HG03139 (cell line): Measurements from ENCODE around the gene C5orf46.
"Not testable (repeated sequence)": the region's sequence is repeated elsewhere in the genome, so short reads cannot be mapped to it uniquely, and the experiment has no call there.

Experiments
- ATAC-seq: cut with Tn5 transposase; IDR thresholded peaks from one replicate; pipeline ENCODE4 v1.9.1; 2021; ENCODE audit not compliant: unreplicated experiment

The C5orf46 gene

DNA sequence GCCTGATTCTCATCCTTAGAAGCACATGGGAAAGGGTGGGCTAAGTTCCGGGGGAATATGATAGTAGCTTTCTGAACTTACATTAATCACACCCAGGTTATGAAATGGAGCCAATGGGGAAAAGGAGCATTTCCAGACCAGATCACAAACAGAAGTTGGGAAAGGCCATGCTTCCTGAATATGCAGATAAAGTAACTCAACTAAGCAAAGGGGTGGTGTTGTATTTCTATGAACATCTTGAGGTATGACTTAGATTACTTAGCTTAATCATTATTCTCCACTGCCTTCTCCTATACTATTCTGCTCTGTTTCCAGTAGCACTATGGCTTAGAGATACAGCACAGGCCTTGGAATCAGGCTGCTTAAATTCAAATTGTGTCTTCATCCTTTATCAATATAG is 10.5 kb downstream of the C5orf46 start:
- ATAC-seq: no peak

DNA sequence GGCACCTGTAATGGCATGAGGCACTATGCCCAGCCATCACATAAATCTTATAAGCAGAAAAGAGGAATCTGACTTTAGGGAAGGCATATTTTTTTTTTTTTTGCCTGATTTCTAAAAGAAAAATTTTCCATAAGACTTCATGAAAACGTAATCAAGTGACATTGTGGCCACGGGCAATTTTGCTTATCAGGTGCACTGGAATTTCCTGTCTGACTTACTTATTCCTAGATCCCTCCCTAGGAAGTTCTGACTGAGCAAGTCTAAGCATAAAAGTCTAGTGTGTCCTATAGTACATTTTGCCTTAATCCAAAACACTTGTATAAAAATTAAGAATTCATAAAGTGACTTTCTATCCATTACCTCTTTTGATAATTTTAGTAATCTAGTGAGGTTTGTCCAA is 12.5 kb downstream of the C5orf46 start:
- ATAC-seq: no peak

DNA sequence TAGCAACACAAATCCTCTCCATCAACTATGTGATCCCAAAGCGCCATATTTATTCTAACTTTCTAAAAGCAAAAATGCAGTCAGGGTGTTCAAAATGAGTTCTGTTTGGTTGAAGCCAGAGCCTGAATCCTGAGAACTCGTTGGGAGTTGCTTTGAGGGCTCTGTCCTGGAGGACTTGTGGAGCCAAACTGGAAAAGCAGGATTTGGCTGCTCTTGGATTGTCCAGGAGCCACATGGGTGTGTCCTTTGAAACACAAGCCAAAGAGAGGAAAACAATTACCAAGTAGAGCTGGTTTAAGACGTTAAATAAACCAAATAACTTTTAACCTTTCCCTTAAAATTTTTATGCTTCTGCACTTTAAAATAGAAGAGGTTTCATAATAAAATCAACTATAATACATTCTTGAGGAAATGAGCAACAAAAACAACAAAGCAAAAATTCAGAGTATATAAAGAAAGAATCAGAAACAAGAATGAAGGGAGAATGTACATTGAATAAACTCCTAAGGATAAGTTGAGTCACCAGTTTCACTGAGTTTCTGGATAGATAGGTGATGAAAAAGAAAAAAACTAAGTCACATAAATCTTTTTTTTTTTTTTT is 13.5 kb downstream of the C5orf46 start:
- ATAC-seq: no peak

DNA sequence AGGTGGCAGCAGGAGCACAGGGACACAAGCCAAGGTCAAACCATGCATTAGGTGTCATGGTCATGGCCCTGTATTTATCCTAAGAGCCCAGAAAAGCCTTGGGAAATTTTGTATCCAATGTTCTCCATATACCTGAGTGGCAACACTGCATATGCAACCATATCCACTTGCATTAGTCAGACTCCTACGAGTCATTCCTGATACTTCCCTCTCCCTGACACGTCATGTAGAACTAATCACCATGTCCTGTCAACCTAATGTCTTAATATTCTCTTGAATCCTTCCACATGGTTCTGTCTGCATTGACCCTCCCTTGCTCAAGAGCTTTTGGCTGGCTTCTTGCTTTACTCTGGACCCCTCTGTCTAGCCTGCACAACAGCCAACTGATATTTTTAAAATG is 18.4 kb downstream of the C5orf46 start:
- no peak for ATAC-seq

DNA sequence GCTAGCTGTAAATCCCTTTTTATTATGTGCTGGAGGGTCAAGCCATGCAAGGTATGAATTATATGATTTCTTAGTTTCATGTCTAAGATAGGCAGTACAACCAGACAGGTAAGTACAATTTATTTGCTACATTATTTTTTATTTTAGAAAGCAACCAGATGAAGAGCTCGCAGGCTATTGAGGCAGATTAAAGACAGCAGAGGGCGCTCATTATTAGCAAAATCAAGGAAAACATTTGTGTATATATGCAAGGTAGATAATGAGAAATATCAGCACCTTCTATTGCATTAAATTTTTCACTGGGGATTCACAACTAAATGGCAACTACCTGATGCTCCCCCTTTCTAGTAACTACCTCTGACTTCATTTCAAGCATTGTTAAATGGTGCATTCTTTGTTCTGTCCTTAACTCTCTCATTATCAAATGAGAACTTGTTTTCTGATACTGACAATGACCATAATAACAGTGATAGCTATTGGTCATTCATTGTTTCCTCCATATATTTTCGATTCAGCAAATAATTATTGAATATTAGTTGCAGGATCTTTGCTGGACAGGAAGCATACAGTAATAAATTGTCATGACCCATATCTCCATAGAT is 19.2 kb downstream of the C5orf46 start:
- no peak for ATAC-seq

DNA sequence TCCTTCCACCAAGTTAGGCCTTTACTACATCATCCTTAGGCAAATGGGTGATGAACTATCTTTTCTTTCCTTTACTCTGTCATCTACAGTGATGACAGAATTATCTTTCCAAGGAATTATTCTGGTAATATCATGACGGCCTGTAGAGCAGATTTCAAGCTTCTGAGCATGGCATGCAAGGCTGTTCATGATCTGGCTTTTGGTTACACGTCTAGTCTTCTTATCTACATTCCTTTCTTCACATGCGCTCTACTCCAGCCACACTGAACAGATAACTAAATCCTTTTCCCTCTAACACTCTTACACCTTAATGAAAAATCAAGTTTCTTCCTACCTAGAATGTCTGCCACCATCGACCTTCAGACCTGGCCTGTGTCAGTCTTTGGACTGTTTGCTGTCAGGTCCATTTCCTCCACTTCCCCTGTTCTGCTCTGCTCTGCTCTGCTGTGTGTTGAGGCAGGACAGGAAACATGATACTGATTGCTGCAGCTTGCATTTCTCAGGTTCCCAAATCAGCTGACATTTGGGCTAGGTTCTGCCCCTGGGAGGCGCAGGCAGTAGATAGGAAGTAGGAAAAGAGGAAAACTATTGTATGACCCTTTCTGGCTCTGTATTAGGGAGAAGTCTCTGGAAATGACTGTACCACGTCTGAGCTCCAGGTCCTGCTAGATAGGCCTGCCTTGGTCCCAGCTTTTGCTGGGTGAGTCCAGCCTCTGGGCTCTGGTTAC is 23.6 kb downstream of the C5orf46 start:
- ATAC-seq: no peak

DNA sequence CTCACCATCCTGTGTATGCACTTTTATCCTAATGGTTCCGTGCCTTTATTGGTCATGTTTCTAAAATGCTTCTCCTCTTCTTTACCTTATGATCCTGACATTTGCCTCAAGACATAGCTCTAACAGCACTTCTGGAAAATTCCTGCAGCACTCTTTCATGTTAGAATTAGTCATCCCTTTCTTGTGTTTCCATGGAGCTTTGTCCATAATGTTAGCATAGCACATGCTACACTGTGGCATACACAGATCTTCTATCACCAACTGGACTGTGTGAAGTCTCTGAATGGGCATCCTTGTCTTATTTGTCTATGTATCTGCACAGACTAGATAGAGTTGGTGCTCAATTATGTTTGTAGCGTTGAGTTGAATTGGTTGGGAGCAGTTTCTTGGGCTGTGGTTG is 25.9 kb downstream of the C5orf46 start:
- no peak for ATAC-seq

DNA sequence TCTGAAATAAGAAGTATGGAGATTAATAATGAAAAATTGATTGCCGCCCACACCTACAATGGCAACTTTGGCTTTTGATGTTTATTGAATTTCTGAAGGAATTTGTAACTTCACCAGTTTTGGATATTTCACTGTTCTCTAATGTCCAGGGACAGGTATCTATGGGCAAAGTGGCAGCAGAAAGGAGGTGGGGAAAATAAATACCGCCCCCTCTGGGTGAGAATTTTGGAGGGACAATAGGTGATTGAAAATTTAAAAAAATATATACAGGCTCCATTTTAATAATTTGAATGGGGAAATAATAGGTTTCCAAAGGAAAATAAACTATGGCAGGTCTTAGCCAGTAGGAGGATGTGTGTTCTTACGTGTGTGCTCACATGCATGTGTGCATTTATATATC is 26.6 kb downstream of the C5orf46 start:
- ATAC-seq: no peak

DNA sequence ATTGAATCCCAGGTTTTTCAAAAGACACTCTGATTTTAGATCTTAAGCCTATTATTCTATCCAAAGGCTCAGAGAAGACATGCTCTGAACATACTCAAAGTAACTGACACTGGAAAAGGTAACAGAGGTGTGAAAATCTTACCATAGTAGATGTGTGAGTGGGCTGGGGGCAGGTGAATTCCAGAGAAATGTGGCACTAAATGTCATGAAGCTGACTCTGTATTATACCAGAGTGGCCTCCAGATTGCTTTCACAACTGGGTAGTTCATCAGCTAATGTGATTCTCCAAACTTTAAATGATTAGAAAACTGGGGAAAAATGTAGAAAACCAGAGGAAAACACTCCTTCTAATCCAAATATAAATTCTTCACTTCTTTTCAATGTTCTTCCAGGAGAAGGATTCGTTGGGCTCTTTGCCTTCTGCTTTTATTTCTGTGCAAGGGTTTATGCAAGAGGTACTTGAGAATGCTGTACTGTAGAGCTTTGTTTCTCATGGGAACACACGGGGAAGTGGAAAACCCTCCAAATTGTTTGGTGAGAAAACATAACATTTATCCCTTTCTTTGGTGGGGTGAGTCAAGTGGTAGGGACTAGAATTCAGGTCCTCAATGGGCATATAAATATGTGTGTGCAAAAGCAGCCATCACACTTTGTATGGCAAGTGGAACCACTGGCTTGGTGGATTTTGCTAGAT is 28.1 kb downstream of the C5orf46 start, which contains the start of gene SCGB3A2:
Gene SCGB3A2 (plus strand): TSS at position 646 of the 694 bp plus-strand sequence. CDS start 93 bp downstream, outside the sequence.
- no peak for ATAC-seq

DNA sequence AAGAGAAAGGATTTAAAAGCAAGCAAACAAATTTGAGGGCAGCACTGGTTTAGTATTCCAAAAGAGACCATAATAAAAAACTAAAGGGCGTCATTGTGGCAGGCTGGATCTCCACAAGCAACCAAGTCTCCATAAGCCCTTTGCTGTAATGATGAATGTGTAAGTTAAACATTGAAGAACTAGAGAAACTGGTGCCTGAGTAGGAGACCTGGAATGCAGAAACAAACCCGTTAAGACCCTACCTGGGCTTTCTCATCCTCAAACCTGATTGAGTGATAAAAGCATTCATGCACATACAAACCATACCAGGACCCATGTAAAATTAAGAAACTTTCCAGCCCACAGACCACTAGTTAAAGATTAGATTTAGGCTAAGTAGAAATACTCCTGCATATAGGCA is 29.7 kb downstream of the C5orf46 start:
- no peak for ATAC-seq

DNA sequence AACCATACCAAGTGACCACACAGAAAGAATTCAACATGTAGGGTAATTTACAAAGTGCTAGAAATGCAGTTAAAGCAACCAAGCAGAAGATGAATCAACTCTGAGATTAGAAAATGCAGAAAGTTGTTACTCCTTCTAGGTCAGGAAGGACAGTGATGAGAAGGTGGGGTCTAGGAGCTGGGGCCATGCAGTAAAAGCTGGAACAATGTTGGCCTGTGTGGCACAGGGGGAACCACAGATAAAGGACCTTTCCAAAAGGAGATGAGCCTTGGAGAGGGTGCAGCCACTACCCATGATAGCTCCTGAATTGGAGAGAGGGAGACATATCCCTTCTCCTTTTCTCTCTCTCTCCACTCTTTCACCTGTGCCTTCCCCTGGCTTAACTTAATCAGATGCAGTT is 30.2 kb downstream of the C5orf46 start:
- ATAC-seq: no peak

DNA sequence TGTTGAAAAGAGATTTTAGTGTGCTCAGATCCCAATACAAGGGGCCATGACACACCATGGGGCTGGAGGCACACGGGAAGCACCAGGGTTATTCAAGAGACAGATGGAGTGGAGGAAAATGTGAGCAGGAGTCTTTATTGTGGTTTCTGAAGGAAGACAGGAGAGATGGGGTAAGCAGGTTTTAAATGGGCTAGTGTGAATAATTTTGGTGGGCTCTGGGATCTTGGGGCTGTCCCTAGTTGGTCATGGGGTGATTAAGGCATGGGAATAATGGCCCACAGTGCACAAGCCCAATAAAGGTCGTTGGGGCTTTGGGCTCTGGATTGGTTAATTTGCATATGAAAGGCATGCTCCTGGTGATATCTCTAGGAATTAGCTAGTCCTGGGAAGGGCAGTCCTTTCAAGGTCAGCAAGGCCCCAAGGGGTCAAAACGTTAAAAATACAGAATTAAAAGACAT is 31.4 kb downstream of the C5orf46 start:
- ATAC-seq: no peak

DNA sequence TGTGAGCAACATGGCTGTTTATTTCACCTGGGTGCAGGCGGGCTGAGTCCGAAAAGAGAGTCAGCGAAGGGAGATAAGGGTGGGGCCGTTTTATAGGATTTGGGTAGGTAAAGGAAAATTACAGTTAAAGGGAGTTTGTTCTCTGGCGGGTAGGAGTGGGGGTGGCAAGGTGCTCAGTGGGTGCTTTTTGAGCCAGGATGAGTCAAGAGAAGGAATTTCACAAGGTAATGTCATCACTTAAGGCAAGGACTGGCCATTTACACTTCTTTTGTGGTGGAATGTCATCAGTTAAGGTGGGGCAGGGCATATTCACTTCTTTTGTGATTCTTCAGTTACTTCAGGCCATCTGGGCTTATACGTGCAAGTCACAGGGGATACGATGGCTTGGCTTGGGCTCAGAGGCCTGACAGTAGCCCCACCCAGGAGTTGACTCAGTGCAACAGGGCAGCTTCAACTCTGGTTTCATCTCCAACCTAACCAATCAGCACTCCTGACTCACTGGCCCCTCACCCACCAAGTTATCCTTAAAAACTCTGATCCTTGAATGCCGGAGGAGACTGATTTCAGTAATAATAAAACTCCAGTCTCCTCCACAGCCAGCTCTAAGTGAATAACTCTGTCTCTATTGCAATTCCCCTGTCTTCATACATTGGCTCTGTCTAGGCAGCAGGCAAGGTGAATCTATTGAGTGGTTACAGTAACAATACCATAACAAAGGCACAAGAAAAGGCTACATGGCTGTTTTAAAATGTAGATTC is 32.0 kb downstream of the C5orf46 start:
- not testable (repeated sequence) for ATAC-seq

DNA sequence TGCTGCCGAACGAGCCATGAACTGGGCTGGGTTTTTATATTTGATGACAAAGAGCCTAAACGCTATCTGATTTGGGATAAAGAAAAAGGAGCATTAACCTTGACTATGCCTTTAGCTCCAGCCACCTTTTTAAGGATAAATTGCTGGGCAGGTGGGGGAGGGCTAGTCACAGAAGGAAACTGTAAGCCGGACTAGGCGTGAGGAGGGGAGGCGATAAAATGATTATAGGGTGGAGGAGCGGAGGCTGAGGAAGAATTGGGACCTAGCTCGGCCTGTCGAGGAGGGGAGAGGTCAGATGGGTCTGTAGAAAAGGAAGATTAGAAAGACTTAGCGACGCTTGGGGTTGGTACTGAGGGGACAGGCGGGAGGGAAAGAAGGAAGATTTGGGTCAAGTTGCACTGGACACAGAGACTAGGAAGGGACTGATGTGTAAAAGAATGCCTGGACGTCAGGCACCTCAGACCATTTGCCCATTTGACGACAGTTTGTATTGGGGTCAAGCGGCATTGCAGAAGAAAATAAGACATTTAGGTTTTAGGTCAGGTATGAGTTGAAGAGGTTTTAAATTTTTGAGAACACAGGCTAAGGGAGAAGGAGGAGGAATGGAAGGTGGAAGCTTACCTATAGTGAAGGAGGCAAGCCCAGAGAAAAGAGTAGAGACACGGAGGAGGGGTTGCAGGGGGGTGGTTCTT is 33.4 kb downstream of the C5orf46 start:
- ATAC-seq: not testable (repeated sequence)

DNA sequence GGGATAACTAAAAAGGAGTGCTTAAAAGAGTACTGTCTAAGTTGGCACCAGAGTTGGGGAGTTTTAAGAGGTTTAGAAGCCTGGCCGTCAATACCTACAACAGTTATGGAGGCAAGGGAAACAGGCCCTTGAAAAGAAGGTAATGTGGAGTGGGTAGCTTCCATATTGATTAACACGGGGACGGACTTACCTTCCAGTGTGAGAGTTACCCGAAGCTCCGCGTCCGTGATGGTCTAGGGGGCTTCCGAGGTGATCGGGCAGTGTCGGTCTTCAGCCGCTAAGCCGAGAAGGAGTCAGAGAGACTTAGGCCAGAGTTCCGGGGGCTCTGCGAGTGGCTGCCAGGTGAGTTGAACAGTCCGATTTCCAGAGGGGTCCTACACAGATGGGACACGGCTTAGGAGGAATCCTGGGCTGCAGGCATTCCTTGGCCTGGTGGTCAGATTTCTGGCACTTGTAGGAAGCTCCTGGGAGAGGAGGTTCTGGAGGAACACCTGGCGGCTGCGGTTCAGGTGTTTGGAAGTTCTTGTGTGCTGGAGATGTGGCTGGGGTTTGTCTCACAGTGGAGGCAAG is 34.3 kb downstream of the C5orf46 start:
- not testable (repeated sequence) for ATAC-seq

DNA sequence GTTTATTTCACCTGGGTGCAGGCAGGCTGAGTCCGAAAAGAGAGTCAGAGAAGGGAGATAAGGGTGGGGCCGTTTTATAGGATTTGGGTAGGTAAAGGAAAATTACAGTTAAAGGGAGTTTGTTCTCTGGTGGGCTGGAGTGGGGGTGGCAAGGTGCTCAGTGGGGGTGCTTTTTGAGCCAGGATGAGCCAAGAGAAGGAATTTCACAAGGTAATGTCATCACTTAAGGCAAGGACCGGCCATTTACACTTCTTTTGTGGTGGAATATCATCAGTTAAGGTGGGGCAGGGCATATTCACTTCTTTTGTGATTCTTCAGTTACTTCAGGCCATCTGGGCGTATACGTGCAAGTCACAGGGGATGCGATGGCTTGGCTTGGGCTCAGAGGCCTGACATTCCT is 36.4 kb downstream of the C5orf46 start:
- not testable (repeated sequence) for ATAC-seq

DNA sequence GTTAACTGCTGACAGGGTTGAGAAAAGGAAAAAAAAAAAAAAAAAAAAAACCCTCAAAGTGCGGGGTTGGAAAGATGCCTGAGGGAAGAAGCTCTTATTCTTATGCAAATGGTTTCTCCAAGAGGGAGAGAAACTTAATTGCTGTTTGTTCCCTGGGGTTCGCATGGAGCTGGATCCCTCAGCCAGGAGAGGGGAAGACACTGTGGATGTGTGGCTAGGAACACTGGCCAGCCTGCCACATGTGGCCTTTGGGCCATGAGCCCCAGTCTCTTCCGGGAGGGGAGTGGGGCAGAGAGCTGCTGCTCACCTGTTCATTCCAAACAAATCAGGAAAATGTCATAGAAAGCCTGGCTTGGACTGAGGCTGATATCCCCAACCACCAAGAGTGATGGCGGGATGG is 37.2 kb downstream of the C5orf46 start:
- no peak for ATAC-seq

DNA sequence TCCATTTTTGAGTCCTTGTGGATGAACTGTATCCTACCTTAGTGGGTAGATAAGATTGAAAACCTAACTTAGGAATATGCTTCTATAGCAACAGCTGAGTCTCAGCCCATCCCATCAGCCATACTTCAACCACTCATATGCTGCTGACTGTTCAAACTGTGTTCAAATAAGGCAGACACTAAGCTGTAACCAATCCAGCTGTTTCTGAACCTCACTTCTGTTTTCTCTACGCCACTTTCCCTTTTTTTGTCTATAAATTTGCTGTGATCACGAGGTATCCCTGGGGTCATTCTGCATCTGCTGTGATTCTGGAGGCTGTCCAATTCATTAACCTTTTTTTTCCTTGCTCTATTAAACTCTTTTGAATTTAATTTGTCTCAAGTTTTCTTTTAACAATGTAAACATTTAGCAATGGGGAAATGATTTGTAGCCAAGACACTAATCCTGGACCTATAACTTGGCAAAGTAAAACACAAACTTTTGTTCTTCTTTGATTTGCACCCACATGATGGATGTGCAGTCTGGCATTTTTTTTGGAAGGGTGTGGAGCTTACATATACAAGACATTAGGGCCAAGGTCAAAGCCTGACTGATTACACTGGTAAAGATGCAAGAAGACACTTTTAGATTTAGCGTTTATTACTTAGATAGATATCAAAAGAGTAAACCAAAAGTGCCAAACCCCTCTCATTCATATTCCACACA is 42.7 kb downstream of the C5orf46 start:
- ATAC-seq: no peak

DNA sequence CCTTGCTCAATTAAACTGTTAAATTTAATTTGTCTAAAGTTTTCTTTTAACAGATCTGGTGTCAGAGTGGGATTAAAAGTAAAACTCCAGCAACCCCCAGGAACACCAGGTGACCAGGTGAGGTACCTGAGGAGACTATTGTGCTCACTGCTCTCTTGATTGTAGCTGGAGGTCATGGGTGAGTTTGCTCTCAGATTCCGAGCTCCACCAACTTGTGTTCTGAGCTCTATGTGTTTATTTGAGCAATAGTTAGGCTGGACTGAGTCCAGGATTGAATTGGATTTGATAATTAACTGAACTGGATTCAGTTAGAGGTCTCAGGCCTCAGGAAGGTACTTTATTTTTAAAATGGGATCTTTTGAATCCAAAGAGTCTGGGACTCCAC is 45.7 kb downstream of the C5orf46 start:
- no peak for ATAC-seq
